Tibial artery (tissue), 4 donors: Measurements from ENCODE around the gene KDM4E.
"Not testable (repeated sequence)": the region's sequence is repeated elsewhere in the genome, so short reads cannot be mapped to it uniquely, and the experiment has no call there.

Experiments
- DNase-seq, 2 donors: peaks; one replicate each; pipeline ENCODE4 v3.0.0-alpha.2; 2019
- H3K27ac ChIP-seq, 2 donors: fragments of 200-600 bp; sonication (generic) in 1 of 2; 1 replicate in 1 of 2; 2 replicates in 1 of 2; pipeline ENCODE4 v1.5.1; 2018 to 2019; ENCODE audit warnings: mild to moderate bottlenecking in 1 of 2
- H3K27me3 ChIP-seq, 2 donors: fragments of 200-600 bp; sonication (generic) in 1 of 2; one replicate each; pipeline versions ENCODE4 v1.5.1 to v1.6.0; 2016 to 2019
- H3K36me3 ChIP-seq, 3 donors: fragments of 200-600 bp; sonication (generic) in 2 of 3; one replicate each; pipeline ENCODE4 v1.5.1; 2016 to 2019; ENCODE audit warnings: mild to moderate bottlenecking in 2 of 3
- H3K4me1 ChIP-seq, 4 donors: fragments of 200-600 bp; sonication (generic) in 2 of 4; 1 replicate in 3 of 4; 2 replicates in 1 of 4; pipeline ENCODE4 v1.5.1; 2016 to 2019
- H3K4me3 ChIP-seq, 2 donors: fragments of 200-600 bp; sonication (generic) in 1 of 2; 1 replicate in 1 of 2; 2 replicates in 1 of 2; pipeline ENCODE4 v1.5.1; 2018 to 2019; ENCODE audit warnings: mild to moderate bottlenecking in 2 of 2
- H3K9me3 ChIP-seq, 3 donors: fragments of 200-600 bp; sonication (generic) in 1 of 3; one replicate each; pipeline ENCODE4 v1.5.1; 2016 to 2019
- intact Hi-C: fragments of 100-400 bp; cut with DNase I; formaldehyde crosslinking; loops from one replicate; pipeline ENCODE4 v1.15.0; 2023; ENCODE audit warnings: low total_unique reads
- TF ChIP-seq, protein P1 (sequence below), 2 experiments: fragments of 200-600 bp in 1 of 2; fragments of 450-650 bp in 1 of 2; IDR thresholded peaks; one replicate each; pipeline ENCODE4 v1.5.1; 2017 to 2019; ENCODE audit warnings: antibody characterized with exemption in 2 of 2, mild to moderate bottlenecking in 1 of 2, moderate library complexity in 1 of 2

The KDM4E gene

DNA sequence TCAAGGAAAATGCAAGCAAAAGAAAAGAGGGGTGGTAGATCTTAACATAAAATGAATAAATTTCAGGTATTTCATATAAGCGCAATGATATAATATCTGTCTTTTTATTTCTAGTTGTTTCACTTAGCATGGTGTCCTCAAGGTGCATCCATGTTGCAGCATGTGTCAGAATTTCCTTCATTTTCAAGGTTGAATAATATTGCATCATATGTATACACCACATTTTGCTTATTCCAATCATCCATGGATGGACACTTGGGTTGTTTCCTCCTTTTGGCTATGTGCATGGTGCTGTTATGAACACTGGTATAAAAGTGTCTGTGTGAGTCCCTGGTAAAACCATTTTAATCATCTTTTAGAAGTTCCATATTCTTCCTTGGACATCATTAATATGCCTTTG is 17.2 kb downstream of the KDM4E start:
- TF ChIP-seq, protein P1, sequence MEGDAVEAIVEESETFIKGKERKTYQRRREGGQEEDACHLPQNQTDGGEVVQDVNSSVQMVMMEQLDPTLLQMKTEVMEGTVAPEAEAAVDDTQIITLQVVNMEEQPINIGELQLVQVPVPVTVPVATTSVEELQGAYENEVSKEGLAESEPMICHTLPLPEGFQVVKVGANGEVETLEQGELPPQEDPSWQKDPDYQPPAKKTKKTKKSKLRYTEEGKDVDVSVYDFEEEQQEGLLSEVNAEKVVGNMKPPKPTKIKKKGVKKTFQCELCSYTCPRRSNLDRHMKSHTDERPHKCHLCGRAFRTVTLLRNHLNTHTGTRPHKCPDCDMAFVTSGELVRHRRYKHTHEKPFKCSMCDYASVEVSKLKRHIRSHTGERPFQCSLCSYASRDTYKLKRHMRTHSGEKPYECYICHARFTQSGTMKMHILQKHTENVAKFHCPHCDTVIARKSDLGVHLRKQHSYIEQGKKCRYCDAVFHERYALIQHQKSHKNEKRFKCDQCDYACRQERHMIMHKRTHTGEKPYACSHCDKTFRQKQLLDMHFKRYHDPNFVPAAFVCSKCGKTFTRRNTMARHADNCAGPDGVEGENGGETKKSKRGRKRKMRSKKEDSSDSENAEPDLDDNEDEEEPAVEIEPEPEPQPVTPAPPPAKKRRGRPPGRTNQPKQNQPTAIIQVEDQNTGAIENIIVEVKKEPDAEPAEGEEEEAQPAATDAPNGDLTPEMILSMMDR (IDR thresholded peaks at IDR 0.05): no peak
- intact Hi-C loops: no loop called here

DNA sequence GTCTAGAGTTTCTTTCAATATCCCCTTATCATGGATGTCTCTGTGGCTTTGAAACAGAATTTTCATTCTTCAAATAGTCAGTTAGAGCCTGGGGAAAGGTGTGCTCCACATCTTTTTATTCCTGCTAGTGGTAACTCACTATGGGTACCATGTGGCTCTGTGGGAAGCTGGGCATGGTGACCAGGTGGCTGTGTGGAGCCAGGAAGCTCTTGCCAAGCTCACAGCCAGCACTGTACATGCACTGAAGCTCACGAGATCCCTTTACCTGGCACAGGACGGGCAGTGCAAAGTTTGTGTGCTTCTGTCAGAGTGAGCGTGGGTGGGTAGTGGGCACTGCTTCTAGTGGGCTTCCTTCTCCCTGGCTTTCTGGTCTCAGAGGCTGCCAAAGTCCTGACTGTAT is 17.8 kb downstream of the KDM4E start:
- no peaks in the 10 kb centered on the region for H3K4me1 ChIP-seq
- no peak overlapping the region for H3K27ac ChIP-seq
- no peak for DNase-seq
- peaks cover 0 to 28% of the 10 kb centered on the region in 2 donors for H3K27me3 ChIP-seq
- H3K36me3 ChIP-seq: no peaks in the 10 kb centered on the region
- TF ChIP-seq, protein P1 (IDR thresholded peaks at IDR 0.05): no peak
- H3K4me3 ChIP-seq: no peak overlapping the region
- H3K9me3 ChIP-seq: no peaks in the 10 kb centered on the region
- intact Hi-C loops: no loop called here

More for the DNA sequence above, 17.2 kb downstream of the KDM4E start:
- Histone ChIP-seq H3K27ac (no peak overlapping the region), H3K9me3 (no peaks in the 10 kb centered on the region), H3K4me1 (peaks cover 0 to 4% (median 0%) of the 10 kb centered on the region in 4 donors), H3K4me3 (no peak overlapping the region), H3K36me3 (no peaks in the 10 kb centered on the region), H3K27me3 (peaks cover 0 to 35% of the 10 kb centered on the region in 2 donors)
- DNase-seq: no peak

DNA sequence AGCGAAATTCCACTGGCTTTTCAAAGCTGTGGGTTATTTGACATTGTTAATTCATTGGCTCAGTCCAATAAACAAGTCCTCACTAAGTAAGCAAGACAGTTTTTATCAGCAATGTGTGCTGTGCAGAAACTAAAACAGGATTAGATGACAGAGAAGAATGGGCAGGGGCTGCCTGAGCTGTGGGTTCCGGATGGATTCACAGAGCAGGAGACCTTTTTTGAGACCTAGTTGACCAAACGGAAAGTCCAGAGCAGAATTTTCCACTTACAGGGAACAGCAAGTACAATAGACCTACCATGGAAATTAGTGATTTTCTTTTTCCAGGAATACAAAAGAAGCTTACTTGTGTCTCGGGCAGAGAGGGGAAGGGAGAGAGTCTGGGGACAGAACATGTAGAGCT is 19.0 kb downstream of the KDM4E start:
- intact Hi-C loops: no loop called here
- H3K27ac ChIP-seq: no peak overlapping the region
- no peaks in the 10 kb centered on the region for H3K36me3 ChIP-seq
- peaks cover 0 to 25% of the 10 kb centered on the region in 2 donors for H3K27me3 ChIP-seq
- DNase-seq: no peak
- no peaks in the 10 kb centered on the region for H3K4me1 ChIP-seq
- TF ChIP-seq, protein P1 (IDR thresholded peaks at IDR 0.05): no peak
- no peaks in the 10 kb centered on the region for H3K9me3 ChIP-seq
- no peak overlapping the region for H3K4me3 ChIP-seq

DNA sequence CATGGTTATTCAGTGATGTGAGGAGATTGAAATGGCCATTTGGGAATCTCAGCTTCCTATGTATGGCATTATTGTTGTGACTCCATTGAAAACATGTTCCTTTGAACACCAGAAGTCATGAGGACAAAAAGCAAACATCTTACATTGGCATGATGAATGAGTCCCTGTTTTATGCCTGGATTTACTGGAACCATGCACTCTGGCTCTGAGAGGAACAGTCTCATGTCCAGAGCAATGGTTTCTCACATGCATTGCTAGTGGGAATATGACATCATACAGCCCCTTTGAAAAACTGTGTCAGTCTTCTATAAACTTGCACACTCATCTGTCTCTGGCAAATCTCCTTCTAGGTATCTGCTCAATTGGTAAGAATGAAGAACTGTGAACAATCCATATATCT is 20.8 kb downstream of the KDM4E start:
- no peak for DNase-seq
- no peaks in the 10 kb centered on the region for H3K9me3 ChIP-seq
- H3K36me3 ChIP-seq: no peaks in the 10 kb centered on the region
- TF ChIP-seq, protein P1 (IDR thresholded peaks at IDR 0.05): no peak
- H3K27me3 ChIP-seq: peaks cover 0 to 30% of the 10 kb centered on the region in 2 donors
- H3K4me1 ChIP-seq: no peaks in the 10 kb centered on the region
- H3K4me3 ChIP-seq: no peak overlapping the region
- H3K27ac ChIP-seq: no peak overlapping the region
- intact Hi-C loops: no loop called here

DNA sequence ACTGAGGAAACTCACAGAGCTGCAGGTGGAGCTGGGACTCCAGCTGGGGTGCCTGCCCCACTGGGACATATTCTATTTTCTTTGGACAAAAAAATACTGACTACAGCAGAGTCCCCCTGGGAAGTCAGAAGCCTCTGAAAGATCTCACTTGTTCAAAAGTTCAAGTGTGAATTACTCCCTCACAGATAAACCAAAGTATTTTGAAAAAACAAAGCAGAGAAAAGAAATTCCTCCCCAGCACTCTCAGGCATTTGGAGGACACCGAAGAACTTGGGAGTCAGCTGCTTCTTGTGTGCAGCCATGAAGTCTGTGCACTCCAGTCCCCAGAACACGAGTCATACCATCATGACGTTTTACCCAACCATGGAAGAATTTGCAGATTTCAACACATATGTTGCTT is 24.1 kb downstream of the KDM4E start, which contains the start of gene KDM4F:
Gene KDM4F, plus strand, starts transcription at position 301 of the 400 bp plus-strand sequence.
- H3K36me3 ChIP-seq, H3K4me3 ChIP-seq, DNase-seq, H3K4me1 ChIP-seq, intact Hi-C loops, H3K9me3 ChIP-seq, H3K27ac ChIP-seq: not testable (repeated sequence)
- peaks cover 0 to 23% of the 10 kb centered on the region in 2 donors for H3K27me3 ChIP-seq

DNA sequence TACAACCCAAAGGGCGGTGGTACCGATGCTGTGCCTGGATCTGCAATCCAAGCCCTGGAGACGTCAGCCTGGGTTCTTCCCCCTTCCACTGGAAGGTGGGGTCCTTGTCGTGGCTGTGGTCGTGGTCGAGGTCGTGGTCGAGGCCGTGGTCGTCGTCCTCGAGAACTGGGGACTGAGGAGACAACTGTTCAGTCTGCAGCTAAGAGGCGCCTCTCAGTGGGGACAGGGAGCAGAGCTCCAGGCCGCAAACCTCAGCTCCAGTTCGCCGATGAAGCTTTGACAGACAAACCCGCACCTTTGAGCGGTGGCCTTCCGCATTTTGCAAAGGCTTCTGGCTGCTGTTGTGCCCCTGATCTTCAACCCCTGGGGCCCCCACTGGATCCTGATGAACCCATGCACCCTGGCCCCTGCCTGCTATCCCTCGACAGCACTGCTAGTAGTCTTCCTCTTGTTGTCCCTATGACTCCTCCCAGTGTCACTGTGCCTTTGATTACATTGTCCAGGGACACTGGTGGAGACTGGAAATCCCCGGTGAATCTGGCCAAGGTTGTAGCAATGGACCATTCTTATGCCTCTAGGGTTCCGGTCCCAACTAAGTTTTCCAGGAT is 25.6 kb downstream of the KDM4E start:
- DNase-seq: no peak
- Histone ChIP-seq H3K9me3 (no peaks in the 10 kb centered on the region), H3K36me3 (no peaks in the 10 kb centered on the region), H3K4me3 (no peak overlapping the region), H3K4me1 (no peaks in the 10 kb centered on the region), H3K27ac (no peak overlapping the region), H3K27me3 (peaks cover 0 to 20% of the 10 kb centered on the region in 2 donors)
- intact Hi-C loops: loop anchor here (10.0 kb wide), 1 partner anchor 66 kb away; no protein-coding TSS in a partner anchor
- TF ChIP-seq, protein P1 (IDR thresholded peaks at IDR 0.05): no peak
